ENCODE results near the gene CSNK1G1. TPM values are rescaled to one million over a fixed set of nuclear protein-coding genes. Genes with fewer than 3 reads are reported as not detected.
"Not testable (repeated sequence)": the region's sequence is repeated elsewhere in the genome, so short reads cannot be mapped to it uniquely, and the experiment has no call there.

The CSNK1G1 gene
- total RNA-seq, 4 donors from 2014 or later, result 16.5 to 41.8 (median 33.3) TPM

GRCh38 chr15:64348455-64348854, 7.5 kb downstream of the CSNK1G1 start:
- H3K9me3 ChIP-seq, result no peaks in the 10 kb centered on the region
- H3K4me1 ChIP-seq, result no peaks in the 10 kb centered on the region
- H3K27me3 ChIP-seq, result no peaks in the 10 kb centered on the region
- no peak for DNase-seq
- H3K36me3 ChIP-seq, result no peaks in the 10 kb centered on the region
- TF ChIP-seq CTCF (IDR thresholded peaks at IDR 0.05) (no peak), POLR2A (IDR thresholded peaks at IDR 0.05) (no peak)
- no peak overlapping the region for H3K27ac ChIP-seq
- no peak overlapping the region for H3K4me3 ChIP-seq
- intact Hi-C loops (cut with DNase I; ENCODE audit: low total_unique reads), result no loop called here

GRCh38 chr15:64346242-64346641, 9.7 kb downstream of the CSNK1G1 start:
- H3K27ac ChIP-seq; DNase-seq; intact Hi-C loops (cut with DNase I; ENCODE audit: low total_unique reads); H3K4me1 ChIP-seq; H3K36me3 ChIP-seq; H3K27me3 ChIP-seq; H3K4me3 ChIP-seq; H3K9me3 ChIP-seq: not testable (repeated sequence)

GRCh38 chr15:64344651-64345294, 11.2 kb downstream of the CSNK1G1 start:
- Histone ChIP-seq H3K9me3 (no peaks in the 10 kb centered on the region), H3K27me3 (no peaks in the 10 kb centered on the region), H3K4me3 (no peak overlapping the region), H3K27ac (no peak overlapping the region), H3K36me3 (no peaks in the 10 kb centered on the region), H3K4me1 (no peaks in the 10 kb centered on the region)
- no peak for DNase-seq
- TF ChIP-seq POLR2A (IDR thresholded peaks at IDR 0.05), result no peak
- TF ChIP-seq CTCF (IDR thresholded peaks at IDR 0.05), result no peak
- intact Hi-C loops (cut with DNase I; ENCODE audit: low total_unique reads), result no loop called here

- intact Hi-C loops (cut with DNase I; ENCODE audit: low total_unique reads), result no loop called here
- no peak for TF ChIP-seq POLR2A (IDR thresholded peaks at IDR 0.05)
- TF ChIP-seq CTCF (IDR thresholded peaks at IDR 0.05), result no peak
These were observed 12.1 kb downstream of the CSNK1G1 start for GRCh38 chr15:64343841-64344240.

GRCh38 chr15:64343222-64343621, 12.8 kb downstream of the CSNK1G1 start:
- no peaks in the 10 kb centered on the region for H3K36me3 ChIP-seq
- no peaks in the 10 kb centered on the region for H3K27me3 ChIP-seq
- DNase-seq, result no peak
- H3K4me3 ChIP-seq, result no peak overlapping the region
- no peak for TF ChIP-seq POLR2A (IDR thresholded peaks at IDR 0.05)
- TF ChIP-seq CTCF (IDR thresholded peaks at IDR 0.05), result no peak
- H3K9me3 ChIP-seq, result no peaks in the 10 kb centered on the region
- no peaks in the 10 kb centered on the region for H3K4me1 ChIP-seq
- intact Hi-C loops (cut with DNase I; ENCODE audit: low total_unique reads), result no loop called here
- H3K27ac ChIP-seq, result no peak overlapping the region

More at GRCh38 chr15:64343841-64344240, 12.1 kb downstream of the CSNK1G1 start:
- Histone ChIP-seq H3K27ac (no peak overlapping the region), H3K27me3 (no peaks in the 10 kb centered on the region), H3K4me1 (no peaks in the 10 kb centered on the region), H3K9me3 (no peaks in the 10 kb centered on the region), H3K4me3 (no peak overlapping the region), H3K36me3 (no peaks in the 10 kb centered on the region)
- no peak for DNase-seq

- Histone ChIP-seq H3K27ac (no peak overlapping the region), H3K36me3 (no peaks in the 10 kb centered on the region), H3K4me3 (no peak overlapping the region), H3K9me3 (no peaks in the 10 kb centered on the region), H3K4me1 (no peaks in the 10 kb centered on the region), H3K27me3 (no peaks in the 10 kb centered on the region)
- TF ChIP-seq POLR2A (IDR thresholded peaks at IDR 0.05), result no peak
- no peak for TF ChIP-seq CTCF (IDR thresholded peaks at IDR 0.05)
- DNase-seq, result no peak
- intact Hi-C loops (cut with DNase I; ENCODE audit: low total_unique reads), result no loop called here
These were observed 14.0 kb downstream of the CSNK1G1 start for GRCh38 chr15:64341961-64342360.

Measured in uterus (tissue), 4 donors.